C4-2B (cell line): ENCODE results near the gene UGT1A10.

Experiments used
- ZFX ChIP-seq: fragments of 450-650 bp; IDR thresholded peaks from 2 replicates; pipeline ENCODE4 v1.6.1; 2017
- TF ChIP-seq, protein P1 (sequence below): fragments of 450-650 bp; conservative IDR thresholded peaks from 2 replicates; pipeline ENCODE4 v1.5.1; 2017; ENCODE audit warnings: mild to moderate bottlenecking

DNA sequence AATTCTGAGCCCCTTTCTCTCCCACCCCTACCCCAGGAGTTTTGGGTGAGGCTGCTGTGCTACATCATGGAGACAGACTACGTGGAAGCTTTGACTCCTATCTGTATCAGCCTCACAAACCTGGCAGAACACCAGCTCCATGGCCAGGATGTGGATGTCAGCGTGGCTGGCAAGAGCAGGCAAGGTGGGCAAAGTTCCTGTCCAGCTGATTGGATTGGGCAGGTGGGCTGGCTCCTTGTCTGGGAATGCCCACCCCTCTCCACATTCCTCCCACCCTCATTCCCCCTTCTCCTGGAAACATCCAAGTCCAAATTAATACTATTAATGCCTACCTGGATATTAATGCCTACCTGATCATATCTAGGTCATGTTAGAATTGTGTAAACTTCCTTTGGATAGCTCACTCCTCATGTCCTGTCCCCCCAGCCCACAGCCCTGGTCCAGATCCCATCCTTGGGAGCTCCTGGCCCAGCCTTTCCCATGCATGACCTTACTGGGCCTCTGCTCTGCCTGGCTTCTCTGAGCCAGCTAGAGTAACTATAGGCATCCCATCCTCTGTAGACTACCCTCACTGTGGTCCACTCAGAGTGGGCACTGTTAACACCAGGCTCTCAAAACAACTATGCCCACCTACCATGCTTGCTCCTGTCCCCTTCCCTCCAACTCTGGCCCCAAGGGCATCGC, 166.0 kb downstream of the UGT1A10 start:
- TF ChIP-seq, protein P1, sequence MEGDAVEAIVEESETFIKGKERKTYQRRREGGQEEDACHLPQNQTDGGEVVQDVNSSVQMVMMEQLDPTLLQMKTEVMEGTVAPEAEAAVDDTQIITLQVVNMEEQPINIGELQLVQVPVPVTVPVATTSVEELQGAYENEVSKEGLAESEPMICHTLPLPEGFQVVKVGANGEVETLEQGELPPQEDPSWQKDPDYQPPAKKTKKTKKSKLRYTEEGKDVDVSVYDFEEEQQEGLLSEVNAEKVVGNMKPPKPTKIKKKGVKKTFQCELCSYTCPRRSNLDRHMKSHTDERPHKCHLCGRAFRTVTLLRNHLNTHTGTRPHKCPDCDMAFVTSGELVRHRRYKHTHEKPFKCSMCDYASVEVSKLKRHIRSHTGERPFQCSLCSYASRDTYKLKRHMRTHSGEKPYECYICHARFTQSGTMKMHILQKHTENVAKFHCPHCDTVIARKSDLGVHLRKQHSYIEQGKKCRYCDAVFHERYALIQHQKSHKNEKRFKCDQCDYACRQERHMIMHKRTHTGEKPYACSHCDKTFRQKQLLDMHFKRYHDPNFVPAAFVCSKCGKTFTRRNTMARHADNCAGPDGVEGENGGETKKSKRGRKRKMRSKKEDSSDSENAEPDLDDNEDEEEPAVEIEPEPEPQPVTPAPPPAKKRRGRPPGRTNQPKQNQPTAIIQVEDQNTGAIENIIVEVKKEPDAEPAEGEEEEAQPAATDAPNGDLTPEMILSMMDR = no peak
- TF ChIP-seq ZFX = no peak
